Skeletal muscle satellite cell (primary cell): Measurements from ENCODE around the gene GAS6.
"Not testable (repeated sequence)": the region's sequence is repeated elsewhere in the genome, so short reads cannot be mapped to it uniquely, and the experiment has no call there.

ENCODE experiments used
- H3K27me3 ChIP-seq: 2 replicates; pipeline ENCODE4 v1.7.0; 2013; ENCODE audit warnings: low read length; ENCODE audit not compliant: control insufficient read depth, insufficient read depth
- H3K36me3 ChIP-seq: 2 replicates; pipeline ENCODE4 v1.7.0; 2013; ENCODE audit warnings: mild to moderate bottlenecking, control low read depth, low read length; ENCODE audit not compliant: insufficient read depth
- H3K4me1 ChIP-seq: 2 replicates; pipeline ENCODE4 v1.7.0; 2013; ENCODE audit warnings: low read length; ENCODE audit not compliant: control insufficient read depth, insufficient read depth
- H3K4me2 ChIP-seq: 2 replicates; pipeline ENCODE4 v1.7.0; 2013; ENCODE audit warnings: mild to moderate bottlenecking, low read length
- H3K4me3 ChIP-seq: 2 replicates; pipeline ENCODE4 v1.7.0; 2013; ENCODE audit warnings: low read length
- H3K9ac ChIP-seq: 2 replicates; pipeline ENCODE4 v1.7.0; 2013; ENCODE audit warnings: mild to moderate bottlenecking, low read depth, low read length, moderate library complexity
- H3K9me3 ChIP-seq: replicated peaks from 2 replicates; pipeline ENCODE4 v1.7.0; 2013; ENCODE audit warnings: mild to moderate bottlenecking, control low read depth, low read length

Gene GAS6

GRCh38 chr13:113831061-113831460 lies 32.8 kb downstream of the GAS6 start:
- Histone ChIP-seq H3K9ac (no peak overlapping the region), H3K36me3 (peaks cover 51% of the 10 kb centered on the region), H3K4me2 (no peak overlapping the region), H3K27me3 (no peaks in the 10 kb centered on the region), H3K9me3 (no peaks in the 10 kb centered on the region), H3K4me3 (no peak overlapping the region), H3K4me1 (peaks cover 19% of the 10 kb centered on the region)

- peaks cover 14% of the 10 kb centered on the region for H3K4me1 ChIP-seq
- H3K36me3 ChIP-seq: peaks cover 53% of the 10 kb centered on the region
- H3K4me2 ChIP-seq, H3K4me3 ChIP-seq, H3K27me3 ChIP-seq, H3K9me3 ChIP-seq, H3K9ac ChIP-seq: not testable (repeated sequence)
Observed at GRCh38 chr13:113830426-113830950, 33.4 kb downstream of the GAS6 start.

- peaks cover 52% of the 10 kb centered on the region for H3K36me3 ChIP-seq
Observed at GRCh38 chr13:113828282-113828825, 35.5 kb downstream of the GAS6 start.

GRCh38 chr13:113827021-113827420 lies 36.9 kb downstream of the GAS6 start:
- Histone ChIP-seq H3K4me1 (peaks cover 8% of the 10 kb centered on the region), H3K4me3 (no peak overlapping the region), H3K36me3 (peaks cover 55% of the 10 kb centered on the region), H3K4me2 (no peak overlapping the region), H3K27me3 (no peaks in the 10 kb centered on the region), H3K9me3 (no peaks in the 10 kb centered on the region), H3K9ac (no peak overlapping the region)

More at GRCh38 chr13:113828282-113828825, 35.5 kb downstream of the GAS6 start:
- H3K4me1 ChIP-seq: peaks cover 9% of the 10 kb centered on the region
- H3K4me3 ChIP-seq: no peak overlapping the region
- no peak overlapping the region for H3K4me2 ChIP-seq
- H3K9ac ChIP-seq: no peak overlapping the region
- no peaks in the 10 kb centered on the region for H3K9me3 ChIP-seq
- H3K27me3 ChIP-seq: no peaks in the 10 kb centered on the region

- H3K9me3 ChIP-seq, H3K4me3 ChIP-seq, H3K9ac ChIP-seq, H3K4me2 ChIP-seq, H3K27me3 ChIP-seq: not testable (repeated sequence)
- H3K36me3 ChIP-seq: peaks cover 58% of the 10 kb centered on the region
- peaks cover 12% of the 10 kb centered on the region for H3K4me1 ChIP-seq
Observed at GRCh38 chr13:113826446-113826845, 37.4 kb downstream of the GAS6 start.

GRCh38 chr13:113825841-113826240 lies 38.0 kb downstream of the GAS6 start:
- Histone ChIP-seq H3K27me3 (no peaks in the 10 kb centered on the region), H3K4me3 (no peak overlapping the region), H3K9ac (no peak overlapping the region), H3K9me3 (no peaks in the 10 kb centered on the region), H3K4me2 (no peak overlapping the region), H3K36me3 (peaks cover 58% of the 10 kb centered on the region), H3K4me1 (peaks cover 18% of the 10 kb centered on the region)

- Histone ChIP-seq H3K4me3 (no peak overlapping the region), H3K36me3 (peaks cover 71% of the 10 kb centered on the region), H3K9me3 (no peaks in the 10 kb centered on the region), H3K4me1 (peaks cover 32% of the 10 kb centered on the region), H3K9ac (no peak overlapping the region), H3K4me2 (no peak overlapping the region), H3K27me3 (no peaks in the 10 kb centered on the region)
Observed at GRCh38 chr13:113823771-113824170, 40.1 kb downstream of the GAS6 start.

- Histone ChIP-seq H3K27me3 (no peaks in the 10 kb centered on the region), H3K4me3 (no peak overlapping the region), H3K4me1 (peaks cover 32% of the 10 kb centered on the region), H3K4me2 (no peak overlapping the region), H3K36me3 (peaks cover 70% of the 10 kb centered on the region), H3K9ac (no peak overlapping the region), H3K9me3 (no peaks in the 10 kb centered on the region)
Observed at GRCh38 chr13:113822956-113823744, 40.7 kb downstream of the GAS6 start.

GRCh38 chr13:113822266-113822665 lies 41.6 kb downstream of the GAS6 start:
- H3K4me1 ChIP-seq: peaks cover 38% of the 10 kb centered on the region
- H3K4me3 ChIP-seq: no peak overlapping the region
- no peaks in the 10 kb centered on the region for H3K27me3 ChIP-seq
- no peaks in the 10 kb centered on the region for H3K9me3 ChIP-seq
- peak overlapping the region; percentile 71 for H3K4me2 ChIP-seq
- peak overlapping the region; percentile 42 for H3K9ac ChIP-seq
- H3K36me3 ChIP-seq: peaks cover 65% of the 10 kb centered on the region

GRCh38 chr13:113821847-113822246 lies 42.0 kb downstream of the GAS6 start:
- H3K36me3 ChIP-seq: peaks cover 61% of the 10 kb centered on the region
- H3K4me1 ChIP-seq: peaks cover 39% of the 10 kb centered on the region
- H3K27me3 ChIP-seq: no peaks in the 10 kb centered on the region
- peak overlapping the region; percentile 42 for H3K9ac ChIP-seq
- peak overlapping the region; percentile 71 for H3K4me2 ChIP-seq
- H3K9me3 ChIP-seq: no peaks in the 10 kb centered on the region
- H3K4me3 ChIP-seq: peak overlapping the region; percentile 35

GRCh38 chr13:113820813-113821651 lies 42.8 kb downstream of the GAS6 start:
- peak overlapping the region; percentile 35 for H3K4me3 ChIP-seq

More at GRCh38 chr13:113820813-113821651, 42.8 kb downstream of the GAS6 start:
- H3K4me2 ChIP-seq: peak overlapping the region; percentile 71
- H3K4me1 ChIP-seq: peaks cover 46% of the 10 kb centered on the region
- H3K9me3 ChIP-seq: no peaks in the 10 kb centered on the region
- peak overlapping the region; percentile 42 for H3K9ac ChIP-seq
- H3K27me3 ChIP-seq: no peaks in the 10 kb centered on the region
- peaks cover 59% of the 10 kb centered on the region for H3K36me3 ChIP-seq
